Posterior vena cava (tissue), 2 donors: ENCODE results near the gene GPR89A. TPM values are rescaled to one million over a fixed set of nuclear protein-coding genes. Genes with fewer than 3 reads are reported as not detected.
"Not testable (repeated sequence)": the region's sequence is repeated elsewhere in the genome, so short reads cannot be mapped to it uniquely, and the experiment has no call there.

Source experiments
- DNase-seq: peaks from one replicate; pipeline ENCODE4 v3.0.0-alpha.2; 2020; ENCODE audit warnings: low spot score
- intact Hi-C, 2 donors: fragments of 100-400 bp; cut with DNase I; formaldehyde crosslinking; loops; one replicate each; pipeline versions ENCODE4 v1.14.1 to v1.14.2; 2022 to 2023
- total RNA-seq, 2 donors: library from RNA; stranded (reverse); fragmentation: NEBNext Ultra II Directional; extraction: Animal tissue kit (Norgen Biotek cat#: 25700); gene quantifications; one replicate each; pipeline ENCODE4 v1.2.1, GENCODE V29; 2021
- donor health status: DM: yes; HTN: yes; CAD: no.
- donor health status: DM: yes; HTN: yes; CAD: no.

GPR89A gene
- total RNA-seq, 2 donors from 2014 or later: 15.1 to 20.2 TPM

DNA sequence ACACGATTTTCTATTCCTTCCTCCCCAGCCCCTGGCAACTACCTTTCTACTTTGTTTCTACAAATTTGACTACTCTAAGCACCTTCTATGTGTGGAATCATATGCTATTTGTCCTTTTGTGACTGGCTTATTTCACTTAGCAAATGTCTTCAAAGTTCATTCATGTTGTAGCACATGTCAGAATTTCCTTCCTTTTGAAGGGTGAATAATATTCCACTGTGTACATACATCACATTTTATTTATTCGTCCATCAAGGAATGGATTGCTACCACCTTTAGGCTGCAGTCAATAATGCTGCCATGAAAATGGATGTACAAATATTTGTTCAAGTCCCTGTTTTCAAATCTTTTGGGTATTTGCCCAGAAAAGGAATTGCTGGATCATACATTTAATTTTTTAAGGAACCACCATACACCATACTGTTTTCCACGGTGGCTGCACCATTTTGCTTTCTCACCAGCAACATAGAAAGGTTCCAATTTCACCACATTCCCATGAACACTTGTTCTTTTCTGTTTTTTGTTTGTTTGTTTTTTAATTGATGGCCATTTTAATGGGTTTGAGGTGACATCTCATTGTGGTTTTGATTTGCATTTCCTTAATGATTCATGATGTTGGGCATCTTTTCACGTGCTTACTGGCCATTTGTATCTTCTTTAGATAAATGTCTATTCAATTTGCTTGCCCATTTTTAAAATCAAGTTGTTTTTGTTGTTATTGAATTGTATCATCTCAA is 102.7 kb downstream of the GPR89A start:
- intact Hi-C loops: no loop called here

DNA sequence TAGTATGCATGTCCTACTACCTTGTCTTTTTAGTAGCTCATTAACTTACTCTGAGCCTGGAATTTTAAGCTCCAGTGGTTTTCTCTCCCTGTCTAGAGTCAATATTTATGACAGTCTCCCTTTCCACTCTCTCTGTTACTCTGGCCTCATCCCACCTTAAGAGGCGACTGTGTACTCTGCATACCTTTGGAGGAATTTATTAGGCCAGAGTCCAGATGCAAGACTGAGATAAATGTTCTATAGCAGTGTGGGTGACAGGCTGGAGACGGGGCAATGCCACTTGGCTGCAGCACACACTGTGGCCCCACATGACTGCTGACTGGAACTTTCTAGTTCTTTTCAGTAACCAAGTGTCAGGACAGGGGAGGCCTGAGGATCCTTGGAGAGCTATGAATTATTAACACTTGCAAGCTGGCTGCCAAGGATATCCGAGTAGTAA is 103.4 kb downstream of the GPR89A start:
- intact Hi-C loops: no loop called here
- DNase-seq: no peak

More for the DNA sequence above, 102.7 kb downstream of the GPR89A start:
- DNase-seq: no peak

DNA sequence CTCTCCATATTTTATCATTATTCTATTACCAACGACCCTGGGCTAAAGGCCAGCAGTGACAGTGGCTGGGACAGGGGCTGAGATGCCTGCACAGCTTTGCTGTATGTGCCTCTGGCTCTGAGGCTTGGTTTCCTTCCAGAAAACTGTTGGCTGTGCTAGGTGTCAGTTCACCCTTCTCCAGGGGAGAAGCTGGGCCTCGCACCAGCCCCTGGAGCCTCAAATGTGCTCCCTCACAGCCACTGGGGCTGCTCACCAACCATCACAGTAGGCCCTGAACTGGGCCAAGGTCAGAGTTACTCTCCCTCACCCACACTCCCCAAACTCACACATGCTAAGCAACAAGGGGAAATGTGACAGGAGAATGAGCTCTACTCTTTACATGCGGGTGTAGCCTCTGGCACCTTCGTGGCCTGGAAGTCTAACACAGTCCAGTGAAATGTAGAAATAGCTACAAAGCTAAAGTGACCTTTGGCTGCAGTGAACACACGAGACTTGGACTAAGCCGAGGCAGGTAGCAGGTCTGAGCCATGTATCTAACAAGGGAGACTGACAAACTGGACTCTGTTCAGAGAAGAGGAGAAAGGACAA is 106.8 kb downstream of the GPR89A start:
- intact Hi-C loops: no loop called here

DNA sequence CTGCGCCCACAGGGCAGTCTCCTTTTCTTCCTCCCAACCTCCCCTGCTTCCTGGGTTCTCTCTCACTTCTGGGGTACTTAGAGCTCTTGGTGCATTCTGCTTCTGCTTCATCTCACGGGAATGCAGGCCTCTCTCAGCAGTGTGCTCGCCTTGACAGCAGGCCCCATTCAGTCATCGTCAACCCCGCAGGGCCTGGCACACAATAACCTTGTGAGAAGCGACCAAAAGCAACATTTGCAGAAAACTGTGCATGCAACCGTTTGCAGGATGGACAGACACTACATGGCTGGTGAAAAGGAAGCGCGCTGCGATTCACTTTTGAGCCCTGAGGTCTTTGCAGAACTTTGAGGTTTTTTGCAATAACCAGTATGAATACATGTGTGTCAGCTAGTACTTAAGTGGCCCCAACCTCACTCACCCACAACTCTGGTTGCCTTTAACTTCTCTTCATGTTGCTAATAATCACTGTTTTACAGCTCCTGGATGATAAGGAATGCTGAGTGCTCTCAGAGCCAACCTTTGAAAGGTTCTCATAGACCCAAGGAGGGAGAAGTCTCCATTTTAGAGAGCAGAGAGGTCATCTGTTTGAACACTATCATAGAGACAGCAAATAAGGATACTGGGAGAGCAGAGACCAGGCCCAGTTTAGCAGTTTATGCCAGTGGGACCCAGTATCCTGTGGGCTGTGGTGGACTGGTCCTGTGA is 109.0 kb downstream of the GPR89A start:
- intact Hi-C loops: no loop called here
- DNase-seq: no peak

More for the DNA sequence above, 106.8 kb downstream of the GPR89A start:
- no peak for DNase-seq

DNA sequence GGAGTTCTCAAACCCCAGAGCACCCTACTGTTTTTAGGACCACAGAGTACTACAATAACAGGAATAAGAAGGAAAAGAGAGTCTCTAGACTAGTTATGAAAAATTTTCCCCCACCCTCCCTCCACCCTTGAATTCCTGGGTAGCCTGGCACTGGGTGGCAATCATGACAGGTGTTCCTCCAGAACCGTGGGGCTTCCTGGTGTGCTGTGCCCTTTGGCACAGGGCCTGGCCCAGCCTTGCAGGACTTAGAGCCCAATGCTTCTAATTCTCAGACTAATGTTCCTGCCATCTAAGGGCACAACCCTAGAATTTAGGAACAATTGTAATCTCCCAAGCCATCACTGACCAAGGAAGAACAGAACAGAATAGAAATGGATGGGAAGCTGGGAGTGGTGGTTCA is 110.0 kb downstream of the GPR89A start:
- DNase-seq: no peak
- intact Hi-C loops: no loop called here

DNA sequence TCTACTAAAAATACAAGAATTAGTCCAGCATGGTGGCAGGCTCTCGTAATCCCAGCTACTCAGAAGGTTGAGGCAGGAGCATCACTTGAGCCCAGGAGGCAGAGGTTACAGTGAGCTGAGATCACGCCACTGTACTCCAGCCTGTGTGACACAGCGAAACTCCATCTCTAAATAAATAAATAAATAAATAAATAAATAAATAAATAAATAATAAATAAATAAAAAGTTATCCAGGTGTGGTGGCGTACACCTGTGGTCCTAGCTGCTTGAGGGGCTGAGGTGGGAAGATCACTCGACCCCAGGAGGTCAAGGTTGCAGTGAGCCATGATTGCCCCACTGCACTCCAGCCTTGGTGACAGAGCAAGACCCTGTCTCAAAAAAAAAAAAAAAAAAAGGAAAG is 110.7 kb downstream of the GPR89A start:
- intact Hi-C loops, DNase-seq: not testable (repeated sequence)

DNA sequence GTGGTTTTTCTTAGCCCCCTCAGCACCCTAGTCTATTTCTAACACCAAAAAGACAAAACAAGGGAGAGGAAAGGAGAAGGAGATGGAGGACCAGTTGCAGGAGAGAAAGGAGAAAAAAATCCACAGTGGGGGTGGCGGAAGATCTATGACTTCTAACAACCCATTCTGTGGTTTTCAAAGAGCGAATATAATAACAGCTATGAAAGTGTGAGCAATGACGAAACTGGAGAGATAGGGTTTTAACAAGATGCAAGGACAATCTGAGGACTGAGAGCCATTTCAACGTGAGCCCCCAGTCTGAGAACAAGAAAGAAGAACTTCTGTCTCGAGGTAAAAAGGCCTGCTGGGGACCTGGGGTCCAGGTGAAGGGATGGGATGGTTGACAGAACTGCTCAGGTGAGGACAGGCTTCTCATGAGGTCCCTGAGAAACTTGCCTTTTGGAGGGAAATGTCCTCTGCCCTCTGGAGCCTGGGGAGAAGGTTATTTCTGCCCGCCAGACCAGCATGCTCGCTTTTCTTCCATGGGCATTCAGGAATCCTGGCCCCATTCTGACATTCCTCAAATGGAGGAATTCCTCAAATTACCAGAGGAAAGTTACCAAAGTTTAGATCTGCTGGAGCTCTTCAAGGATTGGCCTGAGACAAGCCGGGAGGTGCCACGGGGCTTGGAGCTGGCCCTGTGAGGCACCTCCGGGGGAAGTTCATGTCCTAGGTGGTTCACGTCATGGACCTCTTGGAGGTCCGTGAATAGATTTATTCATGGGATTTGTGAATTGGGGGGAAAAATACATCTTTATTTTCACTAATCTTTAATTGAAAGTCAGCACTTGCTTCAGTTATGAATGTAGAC is 111.7 kb downstream of the GPR89A start, which contains the start of gene CD160:
Gene CD160, plus strand, starts transcription at position 270 of the 850 bp plus-strand sequence. CDS start 8,829 bp downstream, outside the sequence.
- no peak for DNase-seq
- intact Hi-C loops: no loop called here

Other genes starting within 250 kb of the GPR89A start
- 1 to 10 TPM; 2.1 to 3.6 TPM for gene NBPF20, start 182.4 kb upstream of the GPR89A start, total RNA-seq
- under 1 TPM in 1 of 2 donors, not detected in 1; 0.29 TPM for gene PDZK1, start 99.4 kb downstream of the GPR89A start, total RNA-seq
- gene CD160, start 111.5 kb downstream of the GPR89A start, total RNA-seq: not detected
- 10 to 100 TPM; 28.5 to 69.0 TPM for gene RNF115, start 216.1 kb downstream of the GPR89A start, total RNA-seq
- gene POLR3C, start 216.2 kb downstream of the GPR89A start, total RNA-seq: 10 to 100 TPM; 22.1 to 25.3 TPM
- gene NUDT17, start 237.6 kb downstream of the GPR89A start, total RNA-seq: 1 to 10 TPM; 1.8 to 2.5 TPM